DMS114 treated with DMSO at 0.1 percent for 48 hours (cell line): Measurements from ENCODE around the gene TDP2.
"Not testable (repeated sequence)": the region's sequence is repeated elsewhere in the genome, so short reads cannot be mapped to it uniquely, and the experiment has no call there.

Experiments used
- DNase-seq: peaks from one replicate; lab custom pipeline; 2025; ENCODE audit not compliant: unreplicated experiment; lab: John Stamatoyannopoulos, UW

TDP2 gene

DNA sequence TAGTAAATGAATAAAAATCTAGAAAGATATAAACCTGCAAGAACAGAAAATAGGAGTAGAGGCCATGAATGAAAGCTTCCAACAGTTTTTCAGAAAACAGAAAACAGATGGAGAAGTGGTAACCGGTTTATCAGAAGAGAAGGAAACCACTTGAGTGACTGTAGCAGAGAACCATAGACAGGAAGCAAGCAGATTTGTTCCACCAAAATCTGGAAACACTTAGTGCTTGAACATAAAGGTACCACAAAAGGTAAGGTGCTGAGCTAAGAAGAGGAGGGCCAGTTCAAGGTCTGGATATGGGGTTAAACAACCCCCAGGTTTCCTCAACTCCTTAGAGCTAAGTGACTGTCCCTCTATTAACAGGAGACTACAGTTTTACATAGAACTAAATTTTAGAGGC, 11.5 kb downstream of the TDP2 start:
- no peak for DNase-seq

DNA sequence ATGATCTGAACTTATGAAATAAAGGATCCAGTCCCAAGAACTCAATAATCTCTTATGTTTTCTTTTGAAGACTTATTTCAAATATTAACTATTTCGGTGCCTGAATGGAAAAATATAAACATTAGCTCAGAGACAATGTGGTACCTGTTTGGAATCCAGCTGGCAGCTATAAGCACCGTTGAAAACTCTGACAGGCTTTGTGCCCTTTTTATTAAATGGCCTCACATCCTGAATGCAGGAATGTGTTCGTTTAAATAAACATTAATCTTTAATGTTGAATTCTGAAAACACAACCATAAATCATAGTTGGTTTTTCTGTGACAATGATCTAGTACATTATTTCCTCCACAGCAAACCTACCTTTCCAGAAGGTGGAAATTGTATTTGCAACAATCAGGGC, 16.3 kb downstream of the TDP2 start:
- no peak for DNase-seq

DNA sequence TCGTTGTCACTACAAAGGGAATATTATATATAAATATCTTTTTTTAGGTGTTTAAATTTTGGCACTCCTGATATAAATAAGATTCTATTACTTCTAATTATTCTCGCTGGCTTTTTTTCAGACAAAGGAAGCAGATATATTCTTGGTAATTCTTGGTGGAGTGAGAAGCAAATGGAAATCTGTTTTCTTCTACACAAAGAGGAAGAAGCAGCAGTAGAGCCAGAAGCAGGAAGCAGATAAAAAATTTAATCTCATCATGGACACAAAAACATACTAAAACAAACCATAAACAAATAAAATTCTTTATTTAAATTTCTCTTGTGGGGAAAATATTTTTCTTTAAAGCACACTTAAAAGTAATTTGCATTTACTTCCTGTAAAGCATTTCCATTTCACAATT, 17.0 kb downstream of the TDP2 start:
- DNase-seq: no peak

DNA sequence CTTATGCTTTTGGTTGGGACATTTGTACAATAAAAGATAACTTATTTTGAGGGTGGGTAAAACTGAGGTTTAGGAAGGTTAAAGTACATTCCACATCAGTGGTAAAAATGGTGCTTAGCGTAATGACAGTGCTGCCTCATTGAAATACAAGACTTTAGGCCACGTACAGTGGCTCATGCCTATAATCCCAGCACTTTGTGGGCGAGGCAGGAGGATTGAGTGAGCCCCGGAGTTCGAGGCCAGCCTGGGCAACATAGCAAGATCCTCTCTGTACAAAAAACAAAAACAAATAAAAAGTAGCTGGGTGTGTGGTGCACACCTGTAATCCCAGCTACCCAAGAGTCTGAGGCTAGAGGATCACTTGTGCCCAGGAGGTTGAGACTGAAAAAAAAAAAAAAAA, 18.4 kb downstream of the TDP2 start:
- DNase-seq: no peak

DNA sequence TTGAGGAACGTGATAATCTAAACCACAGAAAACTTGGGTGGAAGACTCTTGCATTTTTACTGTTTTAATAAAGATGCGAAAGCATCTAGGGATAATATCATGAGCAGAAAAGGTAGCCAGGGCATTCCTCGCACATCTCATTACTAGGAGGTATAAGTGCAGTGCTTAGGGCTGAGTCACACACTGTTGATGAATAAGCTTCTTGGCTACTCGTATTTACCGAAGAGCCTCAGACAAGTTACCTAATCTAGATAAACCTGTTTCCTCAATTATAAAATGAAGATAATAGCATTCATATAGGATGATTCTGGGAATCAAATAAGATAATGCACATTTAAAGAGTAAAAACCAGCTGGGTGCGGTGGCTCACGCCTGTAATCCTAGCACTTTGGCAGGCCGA, 19.9 kb downstream of the TDP2 start:
- DNase-seq: no peak

DNA sequence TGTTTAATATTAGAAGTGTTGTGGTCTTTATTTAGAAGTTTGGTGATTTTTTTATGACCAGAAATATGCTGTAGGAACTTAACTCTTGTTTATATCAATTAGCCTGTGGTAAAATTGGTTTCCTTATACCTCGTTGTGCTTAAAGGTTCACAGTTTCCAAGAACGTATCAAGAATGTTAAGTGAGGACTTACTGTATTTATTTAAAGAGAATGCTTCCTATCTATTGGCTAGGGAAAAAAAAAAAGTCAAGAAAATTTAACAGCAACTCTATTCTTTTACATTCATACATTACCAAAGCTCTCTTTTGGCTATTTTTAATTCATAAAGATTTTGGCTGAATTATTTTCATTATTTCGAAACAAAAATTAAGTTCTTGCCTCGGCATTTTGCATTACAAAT, 22.3 kb downstream of the TDP2 start:
- DNase-seq: no peak

DNA sequence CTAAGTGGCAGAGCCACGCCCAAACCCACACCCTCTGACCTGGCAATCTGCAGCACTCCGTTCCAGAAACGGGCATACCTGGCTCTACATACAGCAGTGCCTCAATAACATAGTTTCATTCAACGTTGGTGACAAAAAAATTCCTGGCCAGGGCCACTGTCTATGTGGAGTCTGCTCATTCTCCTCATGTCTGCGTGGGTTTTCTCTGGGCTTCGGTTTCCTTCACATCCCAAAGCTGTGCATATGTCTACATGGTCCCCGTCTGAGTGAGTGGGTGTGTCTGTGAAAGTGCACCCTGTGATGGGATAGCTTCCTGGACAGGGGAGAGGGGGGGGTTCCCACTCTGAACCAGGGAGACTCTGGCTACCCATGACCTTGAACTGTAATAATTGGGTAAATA, 22.8 kb downstream of the TDP2 start:
- DNase-seq: no peak

DNA sequence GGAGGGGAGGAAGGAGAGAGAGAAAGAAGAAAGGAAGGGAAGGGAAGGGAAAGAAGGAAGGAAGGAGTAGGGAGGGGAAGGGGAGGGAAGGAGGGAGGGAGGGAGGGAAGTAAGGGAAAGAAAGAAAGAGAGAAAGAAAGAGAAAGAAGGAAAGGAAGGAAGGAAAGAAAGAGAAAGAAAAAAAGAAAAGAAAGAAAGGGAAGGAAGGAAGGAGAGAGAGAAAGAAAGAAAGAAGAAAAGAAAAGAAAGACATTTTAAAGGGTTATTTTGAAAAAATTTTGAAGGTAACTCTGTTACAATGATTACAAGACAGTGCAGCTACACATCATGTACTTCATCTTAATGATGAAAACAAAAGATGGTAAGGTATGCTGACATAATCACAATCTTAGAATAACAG, 24.6 kb downstream of the TDP2 start:
- no peak for DNase-seq

DNA sequence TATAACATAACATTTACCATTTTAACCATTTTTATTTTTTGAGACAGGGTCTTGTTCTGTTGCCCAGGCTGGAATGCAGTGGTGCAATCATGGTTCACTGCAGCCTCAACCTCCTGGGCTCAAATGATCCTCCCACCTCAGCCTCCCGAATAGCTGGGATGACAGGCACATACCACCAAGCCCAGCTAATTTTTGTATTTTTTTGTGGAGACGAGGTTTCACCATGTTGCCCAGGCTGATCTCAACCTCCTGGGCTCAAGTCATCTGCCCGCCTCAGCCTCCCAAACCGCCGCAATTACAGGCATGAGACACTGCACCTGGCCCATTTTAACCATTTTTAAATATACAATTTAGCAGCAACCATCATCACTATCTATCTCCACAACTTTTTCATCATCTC, 26.1 kb downstream of the TDP2 start:
- DNase-seq: not testable (repeated sequence)

DNA sequence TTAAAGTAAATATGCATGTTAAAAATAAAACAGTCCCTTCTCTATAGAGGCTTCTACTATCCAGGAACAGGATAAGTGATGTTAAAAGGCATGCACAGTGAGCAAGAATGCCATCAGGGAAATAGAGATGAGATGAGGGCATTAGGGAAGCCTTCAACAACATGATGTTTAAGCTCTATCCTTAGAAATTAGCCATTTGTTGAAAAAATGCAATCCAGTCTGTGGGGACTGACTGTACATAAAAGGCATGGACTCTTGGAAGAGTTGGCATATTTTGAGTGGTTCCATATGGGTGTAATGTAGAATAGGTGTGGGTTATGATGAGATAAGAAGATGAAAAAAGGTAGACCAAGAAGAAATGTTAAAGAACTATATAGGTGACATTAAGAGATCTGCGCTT, 26.5 kb downstream of the TDP2 start:
- DNase-seq: no peak

DNA sequence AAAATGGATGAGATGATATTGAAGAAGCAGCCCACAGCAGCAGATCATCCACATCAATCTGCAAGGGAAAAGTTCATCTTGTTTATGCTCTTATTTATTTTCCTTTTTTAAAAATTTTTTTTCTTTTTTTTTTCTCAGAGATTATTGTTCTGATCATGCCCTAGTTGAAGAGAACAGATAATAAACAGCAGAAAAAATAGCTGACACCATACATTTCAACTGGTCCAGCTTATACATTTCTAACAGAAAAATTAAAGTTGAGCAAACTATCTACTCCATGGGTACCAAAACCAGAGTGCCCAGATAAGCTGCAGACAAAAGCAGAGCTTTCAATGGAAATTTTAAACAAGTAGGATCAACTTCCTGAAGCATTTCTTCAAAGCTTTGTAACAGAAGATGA, 30.0 kb downstream of the TDP2 start:
- DNase-seq: no peak

DNA sequence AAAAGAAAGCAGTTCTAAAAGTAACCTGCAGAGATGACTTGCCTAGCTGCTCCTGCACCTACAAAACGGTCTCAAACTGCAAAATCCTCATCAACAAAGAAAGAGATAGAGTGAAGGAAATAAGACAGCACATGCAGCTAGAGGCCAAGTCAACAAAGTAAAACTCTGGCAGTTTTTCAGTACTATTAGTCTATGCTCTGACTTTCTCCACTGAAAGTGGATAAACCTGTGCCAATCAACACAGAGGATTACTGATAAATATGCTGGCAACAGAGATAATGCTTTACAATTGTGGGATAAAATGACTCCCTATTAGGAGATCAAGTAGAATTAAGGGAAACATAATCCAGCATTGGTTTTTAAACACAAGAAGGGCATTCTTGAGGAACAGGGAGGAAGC, 34.1 kb downstream of the TDP2 start:
- DNase-seq: no peak

DNA sequence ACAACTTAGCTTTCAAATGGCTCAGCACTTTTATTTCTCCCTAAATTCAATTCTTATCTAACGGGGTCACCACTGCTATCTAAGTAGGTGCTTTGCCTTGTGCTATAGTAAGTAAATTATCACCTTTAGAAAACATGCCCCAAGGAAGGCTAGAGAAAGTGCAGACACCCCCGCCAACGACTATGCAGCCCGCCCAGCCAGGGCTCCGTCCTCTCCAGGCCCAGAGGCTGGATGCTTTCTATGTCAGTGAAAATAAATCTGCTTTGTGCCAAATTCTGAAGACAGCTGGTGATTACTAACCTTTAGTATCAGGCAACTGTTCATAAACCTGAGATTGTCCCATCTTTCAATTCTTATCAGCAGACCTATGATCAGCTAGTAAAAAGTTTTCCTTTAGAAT, 35.0 kb downstream of the TDP2 start:
- no peak for DNase-seq

- DNase-seq: no peak
Observed at GRCh38 chr6:24630856-24631505, 35.7 kb downstream of the TDP2 start.

GRCh38 chr6:24621626-24622289, 44.9 kb downstream of the TDP2 start:
- no peak for DNase-seq

GRCh38 chr6:24620637-24621036, 46.1 kb downstream of the TDP2 start:
- DNase-seq: no peak

DNA sequence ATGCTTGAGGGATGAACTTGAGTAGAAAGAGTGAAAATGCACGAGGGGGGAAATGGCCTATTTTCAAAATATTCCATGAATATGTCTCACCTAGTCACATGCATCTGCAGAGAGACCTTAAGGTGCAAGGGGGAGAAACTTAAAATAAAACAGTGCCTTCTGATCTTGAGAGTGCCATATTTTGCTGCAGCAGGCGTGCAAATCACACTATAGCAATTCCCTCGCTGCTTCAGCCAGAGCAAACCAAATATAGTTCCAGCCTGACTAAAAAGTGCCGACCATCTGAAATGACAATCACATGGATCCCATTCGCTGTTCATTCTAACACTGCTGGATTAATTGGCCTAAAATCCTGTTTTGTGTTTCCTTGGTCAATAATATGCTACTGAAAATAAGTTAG, 47.0 kb downstream of the TDP2 start:
- DNase-seq: no peak

GRCh38 chr6:24614648-24615047, 52.1 kb downstream of the TDP2 start:
- DNase-seq: no peak

DNA sequence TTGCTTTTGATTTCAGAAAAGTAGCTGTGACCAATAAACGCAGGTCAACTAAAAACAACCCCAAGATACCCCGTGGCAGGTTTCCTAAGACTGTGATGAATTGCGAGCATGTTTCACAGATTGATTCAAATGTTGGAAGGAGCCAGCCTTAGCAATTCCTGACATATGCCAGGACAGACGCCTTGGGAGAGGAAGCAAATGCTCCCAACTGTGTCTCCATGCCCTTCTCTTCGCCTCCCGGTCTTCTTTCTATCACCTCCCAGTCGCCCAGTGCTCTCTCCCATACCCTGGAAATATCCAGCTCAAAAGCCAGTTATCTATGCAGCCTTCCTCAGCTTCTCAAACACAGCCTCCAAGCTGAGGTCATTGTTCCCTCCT, 52.7 kb downstream of the TDP2 start:
- DNase-seq: no peak

GRCh38 chr6:24613361-24614042, 53.2 kb downstream of the TDP2 start:
- no peak for DNase-seq

DNA sequence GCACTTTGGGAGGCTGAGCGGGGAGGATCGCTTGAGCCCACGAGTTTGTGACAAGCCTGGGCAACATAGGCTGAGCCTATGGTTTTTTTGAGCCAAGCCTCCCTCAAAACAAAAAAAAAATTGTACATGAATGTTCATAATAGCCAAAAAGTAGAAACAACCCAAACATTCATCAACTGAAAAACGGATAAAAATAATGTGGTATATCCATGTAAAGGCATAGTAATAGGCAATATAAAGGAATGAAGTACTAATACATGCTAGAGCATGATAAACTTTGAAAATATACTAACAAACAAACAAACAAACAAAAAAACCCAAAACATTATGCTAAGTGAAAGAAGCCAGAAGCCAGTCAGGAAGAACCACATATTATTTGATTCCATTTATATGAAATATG, 56.0 kb downstream of the TDP2 start:
- no peak for DNase-seq

DNA sequence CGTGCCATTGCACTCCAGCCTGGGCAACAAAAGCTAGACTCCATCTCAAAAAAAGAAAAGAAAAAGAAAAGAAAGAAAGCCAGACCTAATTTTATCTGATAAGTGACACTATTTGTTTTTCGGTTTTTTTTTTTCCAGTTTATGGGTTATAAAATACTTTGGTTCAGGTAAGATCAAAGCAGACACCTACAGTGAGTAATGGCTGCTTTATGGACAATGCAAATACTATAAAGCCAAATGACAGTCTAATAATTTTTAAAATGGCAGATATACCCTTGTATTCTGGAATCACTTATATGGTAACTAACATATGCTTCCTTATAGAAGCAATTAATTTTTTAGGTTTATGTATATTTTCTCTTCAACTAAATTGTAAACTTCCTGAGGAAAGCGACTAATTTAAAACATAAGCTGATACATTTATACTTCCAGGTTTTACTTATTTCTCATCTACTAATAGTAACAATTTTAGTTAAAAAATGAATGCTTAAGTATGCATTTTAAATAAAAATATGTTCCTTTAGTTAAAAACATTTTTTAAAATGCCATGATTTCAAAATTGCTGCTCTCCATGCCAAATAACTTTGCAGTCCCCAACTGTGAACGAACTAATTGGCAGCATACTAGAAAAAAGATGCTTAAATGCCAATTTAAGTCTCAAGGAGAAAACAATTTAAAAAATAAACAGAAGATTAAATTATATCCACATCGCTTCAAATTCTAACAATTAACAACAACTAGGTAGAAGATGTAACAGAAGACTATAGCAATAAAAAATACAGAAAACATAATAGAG, 59.2 kb downstream of the TDP2 start:
- no peak for DNase-seq
